ENCODE measurements around the gene ABHD11. TPM values are rescaled to one million over a fixed set of nuclear protein-coding genes. Genes with fewer than 3 reads are reported as not detected.

ABHD11 gene
- total RNA-seq, 1 donor from 2014 or later: 21.1 TPM

DNA sequence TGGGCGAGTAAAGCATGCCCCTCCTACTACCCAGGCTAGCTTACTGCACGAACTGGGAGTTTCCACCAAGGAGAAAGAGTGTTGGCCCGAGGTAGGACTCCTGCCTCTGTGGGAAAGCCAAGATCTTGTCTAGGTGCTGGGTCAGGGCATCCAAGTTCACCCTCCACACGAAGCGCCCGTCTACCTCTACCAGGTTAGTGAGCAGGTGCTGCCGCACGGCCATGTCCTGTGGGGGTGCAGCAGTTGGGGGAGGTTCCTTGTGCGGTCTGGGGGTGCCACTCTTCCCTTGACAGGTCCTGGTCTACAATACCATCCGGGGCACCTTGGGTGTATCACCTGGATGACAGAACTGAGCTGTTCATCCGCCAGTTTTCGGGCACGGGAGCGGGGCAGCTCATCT, 1.7 kb downstream of the ABHD11 start:
- H3K4me3 ChIP-seq: no peak overlapping the region

DNA sequence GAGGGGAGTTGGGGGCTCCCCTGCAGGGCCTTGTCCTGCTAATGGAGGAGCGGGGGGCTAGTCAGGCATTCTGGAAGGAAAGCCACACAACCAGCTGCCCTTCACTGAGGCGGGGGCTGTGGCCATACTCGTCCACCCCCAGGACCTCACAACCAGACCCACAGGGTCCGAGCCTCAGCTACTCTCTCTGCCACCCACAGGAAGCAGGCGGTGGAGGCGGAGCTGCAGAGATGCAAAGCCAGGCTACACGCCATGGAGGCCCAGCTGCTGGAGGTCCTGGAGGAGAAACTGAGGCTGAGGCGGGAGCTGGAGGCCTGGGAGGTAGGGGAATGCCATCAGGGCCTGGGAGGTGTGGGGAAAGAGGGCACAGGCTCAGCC, 3.1 kb downstream of the ABHD11 start:
- peaks cover 17% of the 10 kb centered on the region for H3K36me3 ChIP-seq
- no peaks in the 10 kb centered on the region for H3K9me3 ChIP-seq
- no peak for ATAC-seq
- peaks cover 25% of the 10 kb centered on the region for H3K4me1 ChIP-seq
- peak overlapping the region; percentile 80 for H3K27ac ChIP-seq
- H3K27me3 ChIP-seq (ENCODE audit: low read depth): no peaks in the 10 kb centered on the region
- H3K4me3 ChIP-seq: no peak overlapping the region
- DNase-seq: no peak
- intact Hi-C loops (cut with DNase I): no loop called here
- TF ChIP-seq, protein P1, sequence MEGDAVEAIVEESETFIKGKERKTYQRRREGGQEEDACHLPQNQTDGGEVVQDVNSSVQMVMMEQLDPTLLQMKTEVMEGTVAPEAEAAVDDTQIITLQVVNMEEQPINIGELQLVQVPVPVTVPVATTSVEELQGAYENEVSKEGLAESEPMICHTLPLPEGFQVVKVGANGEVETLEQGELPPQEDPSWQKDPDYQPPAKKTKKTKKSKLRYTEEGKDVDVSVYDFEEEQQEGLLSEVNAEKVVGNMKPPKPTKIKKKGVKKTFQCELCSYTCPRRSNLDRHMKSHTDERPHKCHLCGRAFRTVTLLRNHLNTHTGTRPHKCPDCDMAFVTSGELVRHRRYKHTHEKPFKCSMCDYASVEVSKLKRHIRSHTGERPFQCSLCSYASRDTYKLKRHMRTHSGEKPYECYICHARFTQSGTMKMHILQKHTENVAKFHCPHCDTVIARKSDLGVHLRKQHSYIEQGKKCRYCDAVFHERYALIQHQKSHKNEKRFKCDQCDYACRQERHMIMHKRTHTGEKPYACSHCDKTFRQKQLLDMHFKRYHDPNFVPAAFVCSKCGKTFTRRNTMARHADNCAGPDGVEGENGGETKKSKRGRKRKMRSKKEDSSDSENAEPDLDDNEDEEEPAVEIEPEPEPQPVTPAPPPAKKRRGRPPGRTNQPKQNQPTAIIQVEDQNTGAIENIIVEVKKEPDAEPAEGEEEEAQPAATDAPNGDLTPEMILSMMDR (IDR thresholded peaks at IDR 0.05): no peak

More for the DNA sequence above, 1.7 kb downstream of the ABHD11 start:
- Histone ChIP-seq H3K9me3 (no peaks in the 10 kb centered on the region), H3K27ac (no peak overlapping the region), H3K27me3 (ENCODE audit: low read depth) (no peaks in the 10 kb centered on the region), H3K4me1 (peaks cover 25% of the 10 kb centered on the region), H3K36me3 (peaks cover 17% of the 10 kb centered on the region)
- DNase-seq (no peak), ATAC-seq (no peak)
- TF ChIP-seq, protein P1 (IDR thresholded peaks at IDR 0.05): no peak
- intact Hi-C loops (cut with DNase I): no loop called here

DNA sequence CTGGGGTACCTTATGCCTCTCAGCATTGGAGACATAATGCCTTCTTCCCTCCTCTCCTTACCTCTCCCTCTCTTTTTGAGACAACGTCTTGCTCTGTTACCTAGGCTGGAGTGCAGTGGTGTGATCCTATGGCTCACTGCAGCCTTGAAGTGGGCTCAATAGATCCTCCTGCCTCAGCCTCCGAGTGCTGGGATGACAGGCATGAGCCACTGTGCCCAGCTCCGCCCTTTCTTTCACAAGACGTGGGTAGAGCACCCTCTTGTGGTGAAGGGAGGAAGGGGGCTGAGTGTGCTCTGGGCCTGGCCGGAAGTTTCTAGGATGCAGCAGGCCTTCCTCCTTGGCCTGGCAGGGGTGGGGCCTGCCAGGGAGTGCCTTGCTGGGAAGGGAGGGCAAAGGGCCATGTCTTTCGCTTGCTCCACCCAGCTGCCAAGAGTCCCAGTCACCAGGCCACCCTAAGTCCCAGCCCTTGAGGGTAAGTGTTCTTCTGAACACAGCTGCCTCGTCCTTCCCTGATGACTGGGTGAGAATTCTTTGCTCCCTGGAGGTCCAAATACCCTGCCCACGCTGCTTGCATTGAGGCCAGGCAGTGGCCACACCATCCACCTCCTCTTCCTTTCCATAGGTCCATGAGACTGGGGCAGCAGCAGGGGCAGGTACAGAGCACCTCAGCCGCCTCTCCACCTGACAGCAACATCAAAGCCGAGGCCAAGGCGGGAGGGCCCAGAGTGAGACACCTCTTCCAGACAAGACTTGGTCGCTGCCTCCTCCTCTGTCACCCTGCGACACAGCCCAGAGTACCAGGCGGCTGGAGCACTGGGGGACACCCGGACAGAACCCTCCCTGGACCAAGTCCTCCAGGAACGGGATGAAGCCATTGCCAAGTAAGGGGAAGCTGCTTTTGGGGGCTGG, 3.7 kb downstream of the ABHD11 start:
- no peaks in the 10 kb centered on the region for H3K27me3 ChIP-seq (ENCODE audit: low read depth)
- no peak overlapping the region for H3K4me3 ChIP-seq
- H3K4me1 ChIP-seq: peaks cover 25% of the 10 kb centered on the region
- H3K36me3 ChIP-seq: peaks cover 17% of the 10 kb centered on the region
- TF ChIP-seq, protein P1 (IDR thresholded peaks at IDR 0.05): peak; percentile 89
- no peaks in the 10 kb centered on the region for H3K9me3 ChIP-seq
- DNase-seq: peak; percentile 91
- intact Hi-C loops (cut with DNase I): no loop called here
- ATAC-seq: peak; percentile 76 to 87
- H3K27ac ChIP-seq: peak overlapping the region; percentile 80

DNA sequence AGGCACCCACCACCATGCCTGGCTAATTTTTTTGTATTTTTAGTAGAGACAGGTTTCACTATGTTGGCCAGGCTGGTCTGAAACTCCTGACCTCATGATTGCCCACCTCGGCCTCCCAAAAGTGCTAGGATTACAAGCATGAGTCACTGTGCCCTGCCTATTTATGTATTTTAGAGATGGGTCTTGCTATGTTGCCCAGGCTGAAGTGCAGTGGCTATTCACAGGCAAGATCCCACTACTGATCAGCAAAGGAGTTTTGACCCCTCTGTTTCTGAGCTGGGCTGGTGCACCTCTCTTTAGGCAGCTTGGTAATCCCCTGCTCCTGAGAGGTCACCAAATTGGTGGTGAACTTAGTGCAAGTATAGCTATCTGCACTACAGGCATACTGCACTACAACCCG, 6.2 kb downstream of the ABHD11 start:
- H3K27me3 ChIP-seq (ENCODE audit: low read depth): no peaks in the 10 kb centered on the region
- no peak overlapping the region for H3K27ac ChIP-seq
- no peaks in the 10 kb centered on the region for H3K9me3 ChIP-seq
- no peak for ATAC-seq
- TF ChIP-seq, protein P1 (IDR thresholded peaks at IDR 0.05): no peak
- peaks cover 17% of the 10 kb centered on the region for H3K36me3 ChIP-seq
- DNase-seq: no peak
- intact Hi-C loops (cut with DNase I): no loop called here
- H3K4me1 ChIP-seq: peaks cover 17% of the 10 kb centered on the region
- H3K4me3 ChIP-seq: no peak overlapping the region

DNA sequence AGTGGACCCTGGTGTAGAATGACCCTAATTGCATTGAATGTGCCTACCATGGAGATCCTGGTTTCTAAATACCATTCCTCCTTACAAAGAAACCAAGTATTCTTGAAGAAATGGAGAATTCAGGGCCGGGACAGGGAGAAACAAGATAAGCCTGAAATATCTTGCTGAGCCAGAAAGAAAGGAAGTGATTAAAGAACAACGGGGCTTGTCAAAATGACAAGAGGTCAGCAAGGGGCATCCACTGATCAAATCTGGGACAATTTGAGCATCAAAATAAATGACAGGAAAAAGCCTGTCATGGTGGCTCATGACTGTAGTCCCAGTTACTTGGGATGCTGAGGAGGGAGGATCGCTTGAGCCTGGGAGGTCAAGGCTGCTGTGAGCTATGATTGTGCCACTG, 8.1 kb downstream of the ABHD11 start:
- H3K27ac ChIP-seq: no peak overlapping the region
- TF ChIP-seq, protein P1 (IDR thresholded peaks at IDR 0.05): no peak

More for the DNA sequence above, 8.1 kb downstream of the ABHD11 start:
- DNase-seq (no peak), ATAC-seq (no peak)
- intact Hi-C loops (cut with DNase I): no loop called here
- Histone ChIP-seq H3K27me3 (ENCODE audit: low read depth) (peaks cover 9% of the 10 kb centered on the region), H3K4me3 (no peak overlapping the region), H3K9me3 (no peaks in the 10 kb centered on the region), H3K4me1 (peaks cover 11% of the 10 kb centered on the region), H3K36me3 (no peaks in the 10 kb centered on the region)
